ENCODE measurements around the gene GPX4. TPM values are rescaled to one million over a fixed set of nuclear protein-coding genes. Genes with fewer than 3 reads are reported as not detected.
A peak's percentile ranks its signal among the peaks of the same experiment; 100 is the strongest.

GPX4 gene
- total and polyA plus RNA-seq, 10 of the 15 experiments (the other 5 are each of a cell fraction or from before 2014, with no cell fraction given), result 33.3 to 749 (median 297) TPM

DNA sequence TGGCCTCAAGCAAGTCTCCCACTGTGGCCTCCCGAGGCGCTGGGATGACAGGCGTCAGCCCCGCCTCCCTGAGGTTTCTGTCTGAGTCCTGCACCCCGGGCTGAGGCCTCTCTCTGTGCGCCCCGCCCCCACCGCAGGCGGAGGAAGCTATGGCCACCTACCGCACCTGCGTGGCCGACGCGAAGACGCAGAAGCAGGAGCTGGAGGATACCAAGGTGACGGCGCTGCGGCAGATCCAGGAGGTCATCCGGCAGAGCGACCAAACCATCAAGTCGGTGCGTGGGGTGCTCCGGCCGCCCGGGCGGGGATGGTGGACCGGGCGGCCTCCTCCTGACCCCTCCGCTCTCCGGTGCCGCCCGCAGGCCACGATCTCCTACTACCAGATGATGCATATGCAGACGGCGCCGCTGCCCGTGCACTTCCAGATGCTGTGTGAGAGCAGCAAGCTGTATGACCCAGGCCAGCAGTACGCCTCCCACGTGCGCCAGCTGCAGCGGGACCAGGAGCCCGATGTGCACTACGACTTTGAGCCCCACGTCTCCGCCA lies 24.2 kb upstream of the GPX4 start:
- no peak overlapping the region for H3K9ac ChIP-seq (ENCODE audit: control insufficient read depth, insufficient read depth, low read length)
- H3K4me3 ChIP-seq, result no peak overlapping the region
- ChIA-PET SMC1A (ENCODE audit: uncharacterized antibody, unreplicated experiment) (no interaction called here), POLR2A (interaction anchor here (0.5 to 1.6 kb wide), 2 partner anchors 12 to 105 kb away, joined by 4 to 5 read pairs; partner anchors contain the start of gene ARHGAP45), CTCF (no interaction called here), RAD21 (ENCODE audit: unreplicated experiment) (no interaction called here)
- H3K27ac ChIP-seq (ENCODE audit: control insufficient read depth, insufficient read depth), result no peak overlapping the region
- no peak overlapping the region for H3K4me2 ChIP-seq (ENCODE audit: control insufficient read depth, insufficient read depth)
- peaks cover 23 to 51% of the 10 kb centered on the region in 2 experiments for H3K36me3 ChIP-seq (ENCODE audit: control insufficient read depth in 2 of 2, insufficient read depth in 2 of 2, low read length in 1 of 2)
- no peaks in the 10 kb centered on the region; the same call in 2 of the 3 replicates for H3K9me3 ChIP-seq (replicated peaks; ENCODE audit: control insufficient read depth, insufficient read depth, low read length)
- in situ Hi-C loops (cut with MboI), result no loop called here
- no peak for DNase-seq (ENCODE audit: low read depth, low spot score)
- no peaks in the 10 kb centered on the region for H3K27me3 ChIP-seq (replicated peaks in 1 of 2; ENCODE audit: control insufficient read depth in 2 of 2, insufficient read depth in 2 of 2, low read length in 1 of 2)
- no peak for ATAC-seq
- FAIRE-seq, result no peak
- no TSS peak for BruUV-seq (replicated peaks)
- intact Hi-C loops (cut with micrococcal nuclease; ENCODE audit: unreplicated experiment), result no loop called here
- H3K79me2 ChIP-seq (ENCODE audit: control insufficient read depth, insufficient read depth, low read length), result peaks cover 7% of the 10 kb centered on the region
- H4K20me1 ChIP-seq (ENCODE audit: control insufficient read depth, insufficient read depth), result no peaks in the 10 kb centered on the region; the same call in 1 of the 2 replicates
- no peak overlapping the region for H2AFZ ChIP-seq (ENCODE audit: control insufficient read depth, low read depth, low read length)
- TF ChIP-seq POLR2A (IDR thresholded peaks at IDR 0.05; ENCODE audit: low read depth, low read length) (peak; percentile 51), POLR2AphosphoS5 (IDR thresholded peaks at IDR 0.05; ENCODE audit: low read length) (0 out of 2 replicates have a peak, but pooled peaks have one; percentile 25), NFYA (IDR thresholded peaks at IDR 0.05; ENCODE audit: borderline replicate concordance, low read depth, low read length) (no peak), SMC3 (IDR thresholded peaks at IDR 0.05; ENCODE audit: borderline replicate concordance, low read length) (no peak), BACH1 (IDR thresholded peaks at IDR 0.05; ENCODE audit: borderline replicate concordance) (no peak), SREBF2 (IDR thresholded peaks at IDR 0.05; ENCODE audit: low read length) (no peak), CHD1 (IDR thresholded peaks at IDR 0.05; ENCODE audit: low read depth, low read length) (no peak), NBN (IDR thresholded peaks at IDR 0.05) (no peak), CHD4 (IDR thresholded peaks at IDR 0.05) (no peak)
- peaks cover 32% of the 10 kb centered on the region for H3K4me1 ChIP-seq (ENCODE audit: control insufficient read depth, insufficient read depth, low read length)
- 95% methylated on average over 39 of the region's 45 CpGs for WGBS (ENCODE audit: insufficient coverage, insufficient replicate concordance, low lambda C conversion rate, missing lambda C conversion rate)
